NK-92 (cell line): Measurements from ENCODE around the gene SMAP2.
"Not testable (repeated sequence)": the region's sequence is repeated elsewhere in the genome, so short reads cannot be mapped to it uniquely, and the experiment has no call there.

ENCODE experiments used
- DNase-seq: peaks from one replicate; lab custom pipeline; 2025; ENCODE audit not compliant: unreplicated experiment; lab: John Stamatoyannopoulos, UW

SMAP2 gene

GRCh38 chr1:40373323-40374283 lies at the start of gene SMAP2:
Gene SMAP2, plus strand, starts transcription at chr1:40373727. Its CDS starts 394 bp downstream, at chr1:40374121.
- DNase-seq, result peak; percentile 74

- DNase-seq, result not testable (repeated sequence)
Measured at GRCh38 chr1:40331403-40331802, 42.1 kb upstream of the SMAP2 start.

- no peak for DNase-seq
Measured at GRCh38 chr1:40332695-40333094, 40.8 kb upstream of the SMAP2 start.

GRCh38 chr1:40337443-40337842 lies 36.1 kb upstream of the SMAP2 start:
- DNase-seq, result no peak

GRCh38 chr1:40338745-40339419 lies 34.6 kb upstream of the SMAP2 start:
- peak; percentile 55 for DNase-seq

- DNase-seq, result no peak
Measured at GRCh38 chr1:40339420-40340323, 33.9 kb upstream of the SMAP2 start.

- DNase-seq, result no peak
Measured at GRCh38 chr1:40341491-40342380, 31.8 kb upstream of the SMAP2 start.

GRCh38 chr1:40342381-40342717 lies 31.2 kb upstream of the SMAP2 start:
- not testable (repeated sequence) for DNase-seq

GRCh38 chr1:40344597-40344996 lies 28.9 kb upstream of the SMAP2 start:
- DNase-seq, result no peak

- no peak for DNase-seq
Measured at GRCh38 chr1:40350391-40350790, 23.1 kb upstream of the SMAP2 start.

- DNase-seq, result no peak
Measured at GRCh38 chr1:40351124-40351523, 22.4 kb upstream of the SMAP2 start.

GRCh38 chr1:40352126-40352525 lies 21.4 kb upstream of the SMAP2 start:
- no peak for DNase-seq

GRCh38 chr1:40353082-40353481 lies 20.4 kb upstream of the SMAP2 start:
- DNase-seq, result no peak

- no peak for DNase-seq
Measured at GRCh38 chr1:40357625-40358024, 15.9 kb upstream of the SMAP2 start.

- no peak for DNase-seq
Measured at GRCh38 chr1:40360631-40361030, 12.9 kb upstream of the SMAP2 start.

GRCh38 chr1:40361201-40361600 lies 12.3 kb upstream of the SMAP2 start:
- DNase-seq, result no peak

- no peak for DNase-seq
Measured at GRCh38 chr1:40361637-40362036, 11.9 kb upstream of the SMAP2 start.

GRCh38 chr1:40362199-40362598 lies 11.3 kb upstream of the SMAP2 start:
- DNase-seq, result no peak

GRCh38 chr1:40362699-40363098 lies 10.8 kb upstream of the SMAP2 start:
- no peak for DNase-seq

- DNase-seq, result no peak
Measured at GRCh38 chr1:40363721-40364120, 9.8 kb upstream of the SMAP2 start.
